Measurements from ENCODE around the gene SHC2.
A peak's percentile ranks its signal among the peaks of the same experiment; 100 is the strongest.
"Not testable (repeated sequence)": the region's sequence is repeated elsewhere in the genome, so short reads cannot be mapped to it uniquely, and the experiment has no call there.

The SHC2 gene

DNA sequence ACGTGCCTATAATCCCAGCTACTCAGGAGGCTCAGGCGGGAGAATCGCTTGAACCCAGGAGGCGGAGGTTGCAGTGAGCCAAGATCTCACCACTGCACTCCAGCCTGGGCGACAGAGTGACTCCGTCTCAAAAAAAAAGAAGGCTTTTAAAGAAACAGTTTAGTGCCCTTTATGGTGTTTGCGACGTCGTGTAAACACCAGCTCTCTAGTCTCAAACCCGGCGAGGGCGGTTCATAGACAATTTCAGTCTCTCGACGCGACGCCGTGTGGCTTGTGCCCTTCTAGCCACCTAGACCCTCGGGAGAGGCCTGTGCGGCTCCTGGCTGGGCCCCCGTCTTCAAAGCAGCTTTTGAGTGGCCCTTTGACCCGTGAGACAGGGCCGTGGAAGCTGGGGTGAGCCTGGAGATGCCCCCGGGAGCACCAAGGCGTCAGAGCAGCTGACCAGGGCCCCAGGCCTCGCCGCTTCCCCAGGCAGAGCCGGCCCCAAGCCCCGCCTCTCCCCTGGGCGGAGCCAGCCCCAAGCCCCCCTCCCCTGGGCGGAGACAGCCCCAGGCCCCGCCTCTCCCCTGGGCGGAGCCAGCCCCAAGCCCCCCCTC, 30.4 kb upstream of the SHC2 start:
- DNase-seq (ENCODE audit: low spot score): no peak

DNA sequence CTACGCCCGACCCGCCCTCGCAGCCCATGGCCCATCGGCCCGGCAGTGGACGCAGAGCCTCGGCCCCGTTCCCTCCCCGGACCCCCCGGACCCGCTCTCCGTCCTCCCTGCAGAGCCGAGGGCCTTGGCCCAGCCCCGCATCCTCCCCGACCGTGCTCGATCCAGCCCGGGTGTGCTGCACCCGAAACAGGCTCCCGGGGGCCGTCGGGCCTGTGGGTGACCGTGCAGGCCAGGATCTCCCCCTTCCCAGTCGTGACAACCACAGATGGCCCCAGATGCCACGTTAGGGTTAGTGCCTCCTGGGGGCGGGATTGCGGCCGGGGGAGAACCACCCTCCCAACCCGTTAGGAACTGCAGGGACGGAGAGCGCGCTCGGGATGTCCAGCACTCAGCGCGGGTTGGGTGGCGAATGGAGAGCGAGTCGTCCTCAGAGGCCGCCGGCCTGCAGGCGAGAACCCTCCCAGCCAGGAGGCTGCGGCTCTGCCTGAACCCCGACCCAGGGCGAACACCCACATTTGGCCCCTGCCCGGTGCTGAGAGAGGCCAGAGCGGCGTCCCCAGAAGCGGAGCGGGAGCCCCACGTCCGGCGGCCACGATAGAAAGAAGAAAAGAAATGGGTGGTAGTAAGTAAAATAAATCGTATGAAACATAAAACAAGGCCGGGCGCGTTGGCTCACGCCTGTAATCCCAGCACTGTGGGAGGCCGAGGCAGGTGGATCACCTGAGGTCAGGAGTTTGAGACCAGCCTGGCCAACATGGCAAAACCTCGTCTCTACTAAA, 28.8 kb upstream of the SHC2 start:
- peak; percentile 67 for DNase-seq (ENCODE audit: low spot score)

DNA sequence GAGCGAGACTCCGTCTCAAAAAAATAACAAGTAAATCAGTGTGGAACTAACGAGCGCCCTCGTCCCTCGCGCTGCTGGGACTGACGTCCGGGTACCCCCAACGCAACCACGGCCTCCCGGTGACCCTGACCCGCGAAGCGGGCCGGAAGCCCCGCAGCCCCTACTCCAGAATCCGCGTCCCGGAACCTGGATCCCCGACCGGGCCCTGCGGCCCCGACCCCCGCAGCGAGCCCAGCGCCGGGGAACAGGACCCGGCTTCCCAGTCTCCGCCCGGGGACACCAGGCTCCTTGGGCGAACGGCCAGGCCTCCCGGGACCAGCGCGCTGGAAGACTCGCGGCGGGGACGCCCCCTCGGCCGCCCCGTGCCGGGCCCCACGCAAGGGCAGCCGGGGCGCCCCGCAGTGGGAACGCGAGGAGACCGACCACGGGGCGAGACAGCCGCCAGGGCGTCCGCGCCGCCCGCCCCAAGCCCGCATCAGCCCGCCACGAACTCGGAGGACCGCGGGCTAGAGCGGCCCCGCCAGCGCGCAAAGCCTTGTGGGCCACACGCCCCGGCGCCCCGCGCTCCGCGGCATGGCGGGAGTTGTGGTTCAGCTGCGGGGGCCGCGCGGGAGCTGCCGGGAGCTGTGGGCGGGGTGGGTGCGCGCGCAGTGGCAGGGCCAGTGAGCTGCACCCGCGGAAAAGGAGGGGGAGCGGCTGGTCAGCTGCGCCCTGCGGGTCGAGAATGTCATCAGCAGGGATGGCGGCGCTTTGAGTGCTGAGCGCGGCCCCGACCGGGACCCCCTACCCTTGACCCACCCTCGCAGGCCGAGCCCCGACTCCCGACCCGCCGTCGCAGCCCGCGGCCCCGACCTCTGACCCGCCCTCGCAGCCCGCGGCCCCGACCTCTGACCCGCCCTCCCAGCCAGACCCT, 27.9 kb upstream of the SHC2 start:
- peak; percentile 97 for DNase-seq (ENCODE audit: low spot score)

DNA sequence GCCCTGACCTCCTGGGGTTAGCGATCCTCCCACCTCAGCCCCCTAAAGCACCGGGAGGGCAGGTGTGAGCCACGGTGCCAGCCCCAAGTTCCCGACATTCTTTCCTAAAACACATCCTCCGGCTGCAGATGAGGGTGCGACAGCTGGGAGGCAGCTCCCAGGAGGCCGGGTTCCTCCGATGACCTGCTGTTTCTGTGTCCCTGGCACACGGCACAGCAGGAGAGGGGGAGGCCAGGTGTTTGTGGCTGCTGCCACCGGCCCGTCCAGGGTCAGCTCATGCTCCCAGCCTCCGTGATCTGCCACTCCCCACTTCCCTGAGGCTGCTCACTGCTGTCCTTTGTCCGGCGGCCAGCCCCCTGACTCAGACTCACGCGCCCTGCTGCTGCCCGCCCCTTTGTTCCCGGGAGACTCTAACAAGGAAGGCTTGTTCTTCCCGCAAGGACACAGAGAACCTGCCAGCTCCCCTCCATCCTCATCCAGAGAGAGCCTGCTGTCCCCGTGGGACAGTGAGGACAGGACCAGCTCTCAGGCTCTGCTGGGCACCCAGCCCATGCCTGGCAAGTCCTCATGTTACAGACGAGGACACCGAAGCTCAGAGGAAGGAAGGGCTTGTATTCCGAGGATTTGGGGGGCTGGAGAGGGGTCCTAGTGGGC, 24.9 kb upstream of the SHC2 start:
- peak; percentile 77 for DNase-seq (ENCODE audit: low spot score)

DNA sequence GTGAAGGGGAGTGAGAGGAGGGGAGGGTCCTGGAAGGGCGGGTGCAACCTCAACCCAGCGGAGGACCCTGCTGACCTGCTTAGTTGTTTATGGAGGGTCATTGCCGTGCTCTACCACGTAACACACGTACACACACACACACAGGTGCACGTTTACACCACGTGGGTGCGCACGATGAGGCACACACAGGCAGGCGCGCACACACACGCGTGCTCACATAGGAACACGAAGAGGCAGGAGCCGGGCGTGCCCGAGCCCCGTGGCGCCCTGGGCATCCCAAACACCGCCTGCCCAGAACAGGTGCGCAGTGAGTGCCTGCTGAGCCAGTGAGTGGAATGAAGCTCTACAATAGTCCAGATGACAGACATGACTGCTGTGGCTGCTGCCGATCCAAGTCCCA, 24.2 kb upstream of the SHC2 start:
- DNase-seq (ENCODE audit: low spot score): no peak

DNA sequence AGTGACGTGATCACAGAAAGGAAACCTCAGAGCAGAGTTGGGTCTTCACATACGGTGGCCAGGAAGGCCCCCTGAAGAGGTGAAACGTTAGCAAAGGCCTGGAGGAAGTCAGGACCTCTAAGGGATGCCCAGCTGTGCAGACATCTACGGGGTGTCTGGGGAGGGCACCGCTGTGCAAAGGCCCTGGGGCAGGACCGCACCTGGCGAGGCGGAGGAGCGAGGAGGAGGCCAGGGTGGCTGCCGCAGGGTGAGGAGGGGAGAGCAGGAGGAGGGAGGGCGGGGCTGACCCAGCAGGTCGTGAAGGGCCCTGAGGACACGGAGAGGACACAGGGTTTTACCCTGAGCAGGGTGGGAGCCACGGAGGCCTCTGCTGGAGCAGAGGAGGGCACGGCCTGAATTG, 23.7 kb upstream of the SHC2 start:
- no peak for DNase-seq (ENCODE audit: low spot score)

DNA sequence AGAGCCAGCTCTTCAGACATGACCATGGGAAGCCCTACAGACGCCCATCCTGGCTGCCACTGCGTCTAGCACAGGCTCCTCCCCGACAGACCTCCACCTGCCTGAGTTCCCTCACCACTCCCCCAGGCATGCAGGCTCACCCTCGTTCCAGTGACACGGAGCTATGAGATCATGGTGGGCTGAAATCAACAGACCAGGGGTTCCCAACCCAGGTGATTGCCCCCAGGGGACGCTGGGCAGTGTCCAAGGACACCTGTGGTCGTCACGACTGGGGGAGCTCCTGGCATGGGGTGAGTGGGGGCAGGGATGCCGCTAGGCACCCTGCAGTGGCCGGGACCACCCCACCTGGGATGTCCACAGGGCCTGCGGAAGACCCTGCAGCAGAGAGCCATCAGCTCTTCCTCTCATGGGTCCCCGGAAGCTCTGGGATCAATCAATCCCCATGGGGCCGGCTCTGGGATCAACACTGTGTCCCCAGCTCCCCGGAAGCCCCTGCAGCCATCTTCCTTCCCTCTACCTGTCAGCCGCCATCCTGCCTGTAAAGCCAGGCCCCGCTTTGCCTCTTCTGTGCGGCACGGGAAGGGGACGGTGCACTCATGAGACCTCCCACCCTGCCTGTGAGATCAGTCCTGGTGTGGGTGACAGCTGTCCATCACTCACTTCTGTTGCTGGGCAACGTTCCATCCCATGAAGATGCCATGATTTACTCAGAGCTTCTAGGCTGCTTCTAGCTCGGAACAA, 22.7 kb upstream of the SHC2 start:
- DNase-seq (ENCODE audit: low spot score): no peak

DNA sequence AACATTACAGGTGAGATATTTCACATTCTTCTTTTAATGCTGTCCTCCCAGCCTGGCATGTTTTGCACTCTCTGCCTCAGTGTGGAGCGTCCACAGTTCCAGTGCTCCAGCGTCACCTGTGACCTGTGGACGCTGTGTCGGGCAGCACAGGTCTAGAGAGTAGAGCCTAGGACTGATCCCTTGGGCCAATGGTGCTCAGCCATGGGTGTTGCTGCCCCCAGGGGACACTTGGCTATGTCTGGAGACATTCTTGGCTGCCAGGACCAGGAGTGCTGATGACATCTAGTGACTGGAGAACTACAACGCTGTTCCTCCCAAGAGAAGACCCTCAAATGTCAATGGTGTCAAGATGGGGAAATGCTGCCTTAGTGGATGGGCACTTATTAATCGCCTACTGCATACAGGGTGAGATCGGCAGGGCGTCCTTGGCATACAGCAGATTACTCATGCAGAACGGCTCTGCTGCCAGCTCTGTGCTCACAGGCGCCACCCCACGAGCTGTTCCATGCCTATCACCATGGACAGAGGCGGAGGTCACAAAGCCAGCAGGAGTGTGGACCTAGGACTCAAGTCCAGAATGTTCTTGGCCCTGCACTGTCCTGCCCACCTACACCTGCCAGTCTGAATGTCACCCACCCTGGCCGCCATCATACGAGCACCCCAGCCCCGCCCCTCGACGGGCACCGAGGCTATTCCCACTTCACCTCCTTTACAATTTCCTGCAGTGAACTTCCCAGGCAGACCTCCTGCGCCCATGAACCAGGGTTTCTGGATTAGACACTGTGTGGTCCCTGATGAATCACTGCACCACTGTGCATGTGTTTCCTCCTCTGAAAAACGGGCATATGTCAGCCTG, 21.6 kb upstream of the SHC2 start:
- peak; percentile 58 for DNase-seq (ENCODE audit: low spot score)

DNA sequence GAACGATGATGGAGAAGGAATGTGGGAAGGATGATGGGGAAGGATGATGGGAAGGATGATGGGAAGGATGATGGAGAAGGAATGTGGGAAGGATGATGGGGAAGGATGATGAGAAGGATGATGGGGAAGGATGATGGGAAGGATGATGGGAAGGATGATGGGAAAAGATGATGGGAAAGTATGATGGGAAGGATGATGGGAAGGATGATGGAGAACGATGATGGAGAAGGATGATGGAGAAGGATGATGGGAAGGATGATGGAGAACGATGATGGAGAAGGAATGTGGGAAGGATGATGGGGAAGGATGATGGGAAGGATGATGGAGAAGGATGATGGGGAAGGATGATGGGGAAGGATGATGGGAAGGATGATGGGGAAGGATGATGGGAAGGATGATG, 20.3 kb upstream of the SHC2 start:
- DNase-seq (ENCODE audit: low spot score): not testable (repeated sequence)

DNA sequence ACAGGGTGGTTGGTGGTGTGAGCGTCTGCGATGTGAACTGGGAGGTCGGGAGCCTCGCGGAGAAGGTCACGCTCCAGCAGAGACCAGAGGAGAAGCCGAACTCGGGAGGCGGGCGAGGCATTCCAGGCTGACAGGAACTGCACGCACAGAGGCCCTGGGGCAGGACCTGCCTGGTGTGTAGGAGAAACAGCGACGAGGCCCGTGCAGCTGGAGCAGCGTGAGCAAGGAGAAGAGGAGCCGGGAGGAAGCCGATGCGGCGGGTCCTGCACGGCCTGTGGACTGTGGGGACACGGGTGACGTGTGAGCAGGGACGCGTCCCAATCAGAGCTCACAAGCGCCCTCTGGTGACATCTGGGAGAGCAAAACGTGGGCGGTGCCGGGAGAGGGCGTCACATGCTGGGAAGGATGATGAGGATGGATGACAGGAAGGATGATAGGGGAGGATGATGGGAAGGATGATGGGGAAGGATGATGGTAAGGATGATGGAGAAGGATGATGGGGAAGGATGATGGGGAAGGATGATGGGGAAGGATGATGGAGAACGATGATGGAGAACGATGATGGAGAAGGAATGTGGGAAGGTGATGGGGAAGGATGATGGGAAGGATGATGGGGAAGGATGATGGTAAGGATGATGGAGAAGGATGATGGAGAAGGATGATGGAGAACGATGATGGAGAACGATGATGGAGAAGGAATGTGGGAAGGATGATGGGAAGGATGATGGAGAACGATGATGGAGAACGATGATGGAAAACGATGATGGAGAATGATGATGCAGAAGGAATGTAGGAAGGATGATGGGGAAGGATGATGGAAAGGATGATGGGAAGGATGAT, 19.4 kb upstream of the SHC2 start:
- DNase-seq (ENCODE audit: low spot score): peak; percentile 82

DNA sequence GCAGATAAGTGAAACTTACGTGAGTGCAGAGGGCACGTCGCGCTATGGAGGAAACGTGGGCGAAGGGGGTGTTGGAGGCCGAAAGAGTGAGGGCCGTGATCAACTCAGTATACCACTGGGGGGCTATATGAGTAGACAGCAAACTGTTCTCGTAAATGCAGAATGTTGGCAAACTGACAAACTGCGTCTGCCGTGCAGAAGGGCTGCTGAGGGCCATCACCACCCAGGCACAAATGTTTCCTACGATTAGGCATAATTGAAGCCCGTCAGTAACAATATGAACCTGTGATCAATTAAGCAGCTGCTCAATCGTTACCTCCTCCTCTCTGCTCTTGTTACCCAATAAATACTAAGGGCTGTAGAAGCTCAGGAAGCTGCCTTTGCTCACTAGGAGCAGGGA, 18.1 kb upstream of the SHC2 start:
- DNase-seq (ENCODE audit: low spot score): no peak

DNA sequence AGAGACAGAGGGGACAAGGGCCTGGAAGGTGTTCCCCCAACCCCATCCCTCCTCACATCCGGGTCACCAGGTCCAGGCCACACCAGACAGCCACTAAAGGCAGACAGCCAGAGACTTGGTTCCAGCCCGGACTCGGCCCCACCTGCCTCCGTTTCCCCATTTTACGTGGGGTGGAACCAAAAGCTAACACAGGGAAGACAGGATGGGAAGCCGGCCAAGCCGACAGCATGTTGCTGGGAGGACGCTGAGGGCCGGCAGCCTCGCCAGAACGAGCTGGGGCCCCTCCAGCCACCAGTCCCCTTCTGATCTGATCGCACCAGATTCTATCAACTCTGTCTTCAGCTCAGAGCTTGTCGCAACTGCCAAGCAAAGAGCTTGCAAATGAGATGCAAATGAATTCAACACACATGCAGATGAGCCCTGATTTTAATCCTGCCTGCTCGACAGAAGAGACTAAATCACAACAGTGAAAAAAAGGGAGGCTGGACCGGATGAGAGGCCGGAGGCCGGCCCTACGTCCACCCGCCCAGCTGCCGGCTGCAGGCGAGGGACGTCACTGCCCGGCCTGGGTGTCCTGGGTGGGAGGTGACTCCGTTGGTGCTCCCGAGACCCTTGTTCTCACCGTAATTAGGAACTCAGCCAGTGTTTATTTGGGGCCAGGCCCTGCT, 17.5 kb upstream of the SHC2 start:
- no peak for DNase-seq (ENCODE audit: low spot score)

DNA sequence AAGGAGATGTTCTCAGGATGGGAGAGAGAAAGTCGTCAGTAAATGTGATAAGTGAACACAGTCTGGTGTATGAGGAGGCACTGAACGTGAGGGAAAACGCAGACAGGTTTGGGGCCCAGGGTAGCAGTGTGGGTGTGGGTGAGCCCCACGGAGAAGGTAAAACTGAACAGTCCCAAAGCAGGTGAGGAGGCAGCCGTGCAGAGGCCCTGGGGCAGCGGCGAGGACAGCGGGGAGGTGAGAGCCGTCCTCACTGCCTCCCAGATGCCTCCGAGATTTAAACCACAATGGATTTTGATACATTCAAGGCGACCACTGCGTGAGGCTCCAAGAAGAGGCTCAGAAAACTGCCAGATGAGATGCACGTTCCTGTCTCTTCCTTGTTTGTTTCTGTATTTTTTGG, 14.5 kb upstream of the SHC2 start:
- DNase-seq (ENCODE audit: low spot score): no peak

DNA sequence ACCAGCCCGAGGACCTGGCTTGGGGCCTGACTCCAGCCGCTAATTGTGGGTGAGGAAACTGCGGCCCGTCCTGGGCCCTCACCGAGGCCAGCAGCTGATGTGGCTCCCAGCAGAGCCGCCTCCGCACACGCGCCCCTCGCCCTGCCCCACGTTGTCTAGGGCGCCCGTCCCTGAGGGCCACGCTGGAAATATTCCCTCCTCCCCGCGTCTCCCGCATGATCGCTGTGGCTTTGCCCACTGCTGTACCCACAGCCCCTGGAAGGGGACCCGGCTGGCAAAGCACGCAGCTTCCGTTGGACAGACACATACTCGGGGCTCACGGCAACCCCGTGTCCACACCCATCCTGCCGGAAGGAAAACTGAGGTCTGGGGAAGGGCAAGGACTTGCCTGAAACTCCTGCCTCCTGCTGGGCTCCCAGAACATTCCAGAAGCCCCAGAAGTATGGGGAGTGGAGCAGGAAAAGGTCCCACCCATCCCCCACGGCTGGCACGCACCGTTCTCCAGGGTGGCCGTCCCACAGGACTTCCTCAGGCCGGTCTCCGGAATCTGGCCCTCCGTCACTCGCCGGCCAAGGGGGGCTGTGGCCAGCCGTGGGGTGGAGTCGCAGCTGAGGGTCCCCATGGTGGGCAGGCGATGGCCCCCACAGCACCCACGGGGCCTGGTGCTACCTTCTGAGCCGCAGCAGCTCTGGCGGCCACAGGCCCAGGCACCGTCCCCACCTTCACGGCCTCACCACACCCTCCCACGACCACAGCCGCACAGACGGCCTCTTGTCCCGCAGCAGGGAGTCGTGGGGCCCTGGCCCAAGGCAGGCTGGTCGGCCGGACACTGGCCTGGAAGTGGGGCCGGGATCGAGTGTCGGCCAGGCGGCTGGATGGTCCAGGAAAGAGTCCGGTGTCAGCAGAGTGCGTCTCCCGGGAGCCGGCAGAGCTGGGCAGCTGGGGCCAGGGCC, 13.6 kb upstream of the SHC2 start:
- no peak for DNase-seq (ENCODE audit: low spot score)

DNA sequence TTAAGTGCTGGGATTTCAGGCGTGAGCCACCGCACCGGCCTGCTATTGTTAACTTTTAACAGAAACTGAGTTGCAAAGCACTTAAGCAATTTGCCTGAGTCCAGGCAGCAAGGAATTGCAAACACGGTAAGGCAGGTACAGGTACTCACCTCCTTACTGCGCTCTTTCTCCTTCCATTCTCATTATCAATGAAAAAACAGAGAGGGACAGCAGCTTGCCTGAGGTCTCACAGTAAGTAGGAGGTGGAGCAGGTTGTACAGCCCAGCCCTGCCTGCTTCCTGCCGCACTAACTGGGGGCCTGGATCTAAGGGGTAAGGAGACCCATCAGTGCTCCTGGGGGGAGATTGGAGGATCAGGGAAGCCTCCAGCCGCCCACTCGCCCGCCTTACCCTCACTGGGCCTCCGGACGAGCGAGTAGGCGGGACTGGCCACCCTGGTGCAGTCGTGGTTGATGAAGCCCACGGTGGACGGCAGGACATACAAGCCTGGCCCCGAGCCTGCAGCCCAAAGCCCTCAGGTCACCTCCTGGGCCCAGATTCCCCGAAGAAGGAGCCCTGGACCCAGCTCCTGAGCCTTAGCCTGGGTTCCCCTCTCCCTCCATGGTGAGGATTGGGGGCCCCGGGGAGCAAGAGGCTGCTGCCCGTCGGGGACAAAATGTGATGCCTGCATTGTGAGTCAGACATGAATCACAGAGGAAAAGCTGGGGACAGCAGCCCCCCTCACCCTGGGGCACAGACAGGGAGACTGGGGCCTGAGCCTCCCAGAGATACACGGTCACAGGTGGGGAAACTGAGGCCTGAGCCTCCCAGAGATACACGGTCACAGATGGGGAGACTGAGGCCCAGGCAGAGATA, 11.4 kb upstream of the SHC2 start:
- no peak for DNase-seq (ENCODE audit: low spot score)

DNA sequence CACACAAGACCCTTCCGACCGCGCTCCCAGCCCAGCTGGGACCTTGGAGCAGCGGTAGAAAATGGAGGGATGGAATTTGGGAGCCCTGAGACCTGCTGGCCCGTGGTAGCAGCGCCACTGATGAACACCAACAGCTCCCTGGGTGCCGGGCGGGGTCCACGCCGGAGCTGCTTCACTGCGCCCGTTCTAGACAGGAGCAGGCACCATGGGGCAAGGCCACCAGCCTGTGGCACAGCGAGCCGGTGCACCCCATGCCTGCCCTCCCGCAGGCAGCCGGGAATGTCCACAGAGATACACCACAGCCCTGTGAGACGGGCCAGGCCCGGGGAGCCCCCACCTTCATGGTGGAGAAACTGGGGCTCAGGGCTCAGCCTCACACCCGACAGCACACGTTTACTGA, 9.9 kb upstream of the SHC2 start:
- no peak for DNase-seq (ENCODE audit: low spot score)

DNA sequence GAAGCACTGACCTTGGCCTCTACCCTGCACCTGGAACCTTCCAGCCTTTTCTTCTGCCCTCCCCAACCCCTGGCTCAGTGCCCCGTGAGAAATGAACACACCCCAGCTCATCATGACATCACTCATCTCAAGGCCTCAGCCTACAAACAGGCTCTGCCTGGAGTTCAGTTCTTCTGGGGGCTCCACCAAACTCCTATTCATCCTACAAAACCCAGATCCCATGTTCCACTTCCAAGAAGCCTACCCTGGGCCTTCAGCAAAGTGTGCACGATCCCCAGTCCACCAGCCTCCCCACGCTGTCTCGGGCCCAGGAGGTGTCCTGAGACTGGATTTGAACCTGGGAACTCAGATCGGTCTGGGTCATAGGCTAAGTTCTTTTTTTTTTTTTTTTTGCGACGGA, 9.0 kb upstream of the SHC2 start:
- DNase-seq (ENCODE audit: low spot score): no peak
